PC-3 (cell line): Measurements from ENCODE around the gene ZNF785. TPM values are rescaled to one million over a fixed set of nuclear protein-coding genes. Genes with fewer than 3 reads are reported as not detected.

Experiments used
- ATAC-seq: fragments of 200-7000 bp; cut with Tn5 transposase; 2 replicates; pipeline ENCODE4 v1.9.1; 2020; ENCODE audit warnings: mild to moderate bottlenecking, moderate library complexity
- BruUV-seq: library from RNA; stranded (reverse); fragments of 400-500 nt; replicated peaks from 2 replicates; lab custom pipeline; 2021; lab: Mats Ljungman, UMichigan
- CTCF ChIA-PET: fragments of 300-600 bp; sonication (Branson Sonifier 250); formaldehyde crosslinking; loops from one replicate; lab custom pipeline; 2022; ENCODE audit warnings: antibody characterized with exemption; lab: Charles Lee
- POLR2A ChIA-PET: fragments of 300-600 bp; sonication (Branson Sonifier 250); formaldehyde crosslinking; loops from one replicate; lab custom pipeline; 2022; ENCODE audit warnings: antibody characterized with exemption; ENCODE audit not compliant: unreplicated experiment; lab: Charles Lee
- DNase-seq: peaks from one replicate; pipeline ENCODE4 v3.0.0-alpha.2; 2015
- H2AFZ ChIP-seq: fragments of 300-600 bp; sonication (generic); 2 replicates; pipeline ENCODE4 v1.6.0; 2016; ENCODE audit warnings: antibody characterized with exemption, low read length
- H3F3A ChIP-seq: fragments of 300-600 bp; sonication (generic); one replicate; pipeline ENCODE4 v1.6.0; 2017; ENCODE audit warnings: antibody characterized with exemption, low read length, control low read depth, mild to moderate bottlenecking; ENCODE audit not compliant: unreplicated experiment
- H3K27ac ChIP-seq: fragments of 300-600 bp; sonication (generic); 2 replicates; pipeline ENCODE4 v1.5.1; 2016; ENCODE audit warnings: mild to moderate bottlenecking, low read length
- H3K27me3 ChIP-seq: fragments of 300-600 bp; sonication (generic); 2 replicates; pipeline ENCODE4 v1.6.1; 2016; ENCODE audit warnings: low read length, mixed read lengths
- H3K36me3 ChIP-seq: fragments of 300-600 bp; sonication (generic); 2 replicates; pipeline ENCODE4 v1.6.1; 2016; ENCODE audit warnings: low read depth, mixed run types, low read length, mixed read lengths
- H3K4me1 ChIP-seq: fragments of 300-600 bp; sonication (generic); 2 replicates; pipeline ENCODE4 v1.5.1; 2016; ENCODE audit warnings: low read length; ENCODE audit not compliant: insufficient read depth
- H3K4me2 ChIP-seq: fragments of 300-600 bp; sonication (generic); 2 replicates; pipeline ENCODE4 v1.6.0; 2016; ENCODE audit warnings: low read length
- H3K4me3 ChIP-seq: fragments of 300-600 bp; sonication (generic); 2 replicates; pipeline ENCODE4 v1.5.1; 2016; ENCODE audit warnings: mild to moderate bottlenecking, low read length, mixed read lengths
- H3K79me2 ChIP-seq: fragments of 300-600 bp; sonication (generic); 2 replicates; pipeline ENCODE4 v1.6.1; 2017; ENCODE audit warnings: low read length, mixed read lengths
- H3K9ac ChIP-seq: fragments of 300-600 bp; sonication (generic); 2 replicates; pipeline ENCODE4 v1.6.0; 2016; ENCODE audit warnings: mild to moderate bottlenecking, low read length
- H3K9me2 ChIP-seq: fragments of 300-600 bp; sonication (generic); replicated peaks from 2 replicates; pipeline ENCODE4 v1.6.1; 2016; ENCODE audit warnings: mixed run types, low read length, mixed read lengths
- H3K9me3 ChIP-seq: fragments of 300-600 bp; sonication (generic); 2 replicates; pipeline ENCODE4 v1.6.1; 2016; ENCODE audit warnings: low read length, mixed read lengths
- H4K20me1 ChIP-seq: fragments of 300-600 bp; sonication (generic); 2 replicates; pipeline ENCODE4 v1.6.1; 2016; ENCODE audit warnings: low read length, mixed read lengths
- EZH2 ChIP-seq: fragments of 300-600 bp; sonication (generic); IDR thresholded peaks from one replicate; pipeline ENCODE4 v1.6.1; 2017; ENCODE audit warnings: antibody characterized with exemption, mild to moderate bottlenecking, low read length; ENCODE audit not compliant: unreplicated experiment
- EZH2phosphoT487 ChIP-seq: fragments of 300-600 bp; sonication (generic); IDR thresholded peaks from 2 replicates; pipeline ENCODE4 v1.6.1; 2018; ENCODE audit warnings: mild to moderate bottlenecking, antibody characterized with exemption, low read length, borderline replicate concordance
- intact Hi-C: fragments of 100-400 bp; cut with micrococcal nuclease; formaldehyde crosslinking; loops from 2 replicates; pipeline ENCODE4 v1.9.0; 2023
- total RNA-seq: library from RNA; depleted of rRNA; stranded (reverse); fragments of >200 nt; gene quantifications from 2 replicates; pipeline ENCODE4 v1.2.3, GENCODE V29; 2014
- TF ChIP-seq, protein P1 (sequence below): fragments of 300-600 bp; sonication (generic); conservative IDR thresholded peaks from 2 replicates; pipeline ENCODE4 v1.5.1; 2017; ENCODE audit warnings: antibody characterized with exemption, low read depth, mild to moderate bottlenecking, low read length

Gene ZNF785
- total RNA-seq, 1 experiment from 2014 or later, result 4.9 TPM

DNA sequence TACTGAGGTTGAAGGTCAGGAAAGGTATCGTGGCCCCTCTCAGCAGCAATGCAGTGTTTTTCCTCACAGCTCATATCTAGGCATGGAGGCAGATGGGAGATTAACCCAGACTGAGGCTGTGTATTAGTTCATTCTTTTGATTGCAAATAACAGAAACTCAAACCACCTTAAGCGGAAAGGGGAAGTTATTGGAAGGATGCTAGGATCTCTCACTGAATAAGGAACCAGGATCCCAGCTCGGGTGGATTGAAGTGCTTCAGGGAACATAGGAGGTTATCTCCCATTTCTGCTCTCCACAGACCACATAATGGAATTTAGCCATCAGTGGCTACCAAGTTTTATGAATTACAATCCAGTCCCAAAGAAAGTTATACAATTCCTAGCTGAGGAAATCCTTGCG lies 16.5 kb upstream of the ZNF785 start:
- POLR2A ChIA-PET, result no interaction called here
- CTCF ChIA-PET, result no interaction called here
- Histone ChIP-seq H3K4me3 (no peak overlapping the region), H3K27me3 (no peaks in the 10 kb centered on the region), H3K9me3 (no peaks in the 10 kb centered on the region), H3K4me2 (no peak overlapping the region), H3F3A (no peaks in the 10 kb centered on the region), H3K9ac (no peak overlapping the region), H2AFZ (no peak overlapping the region), H3K9me2 (no peaks in the 10 kb centered on the region), H4K20me1 (no peaks in the 10 kb centered on the region), H3K79me2 (no peaks in the 10 kb centered on the region), H3K36me3 (no peaks in the 10 kb centered on the region; the same call in none of the 2 replicates), H3K4me1 (no peaks in the 10 kb centered on the region), H3K27ac (no peak overlapping the region)
- DNase-seq (no peak), ATAC-seq (no peak)
- intact Hi-C loops, result no loop called here
- TF ChIP-seq EZH2 (no peak), EZH2phosphoT487 (no peak)
- TF ChIP-seq, protein P1, sequence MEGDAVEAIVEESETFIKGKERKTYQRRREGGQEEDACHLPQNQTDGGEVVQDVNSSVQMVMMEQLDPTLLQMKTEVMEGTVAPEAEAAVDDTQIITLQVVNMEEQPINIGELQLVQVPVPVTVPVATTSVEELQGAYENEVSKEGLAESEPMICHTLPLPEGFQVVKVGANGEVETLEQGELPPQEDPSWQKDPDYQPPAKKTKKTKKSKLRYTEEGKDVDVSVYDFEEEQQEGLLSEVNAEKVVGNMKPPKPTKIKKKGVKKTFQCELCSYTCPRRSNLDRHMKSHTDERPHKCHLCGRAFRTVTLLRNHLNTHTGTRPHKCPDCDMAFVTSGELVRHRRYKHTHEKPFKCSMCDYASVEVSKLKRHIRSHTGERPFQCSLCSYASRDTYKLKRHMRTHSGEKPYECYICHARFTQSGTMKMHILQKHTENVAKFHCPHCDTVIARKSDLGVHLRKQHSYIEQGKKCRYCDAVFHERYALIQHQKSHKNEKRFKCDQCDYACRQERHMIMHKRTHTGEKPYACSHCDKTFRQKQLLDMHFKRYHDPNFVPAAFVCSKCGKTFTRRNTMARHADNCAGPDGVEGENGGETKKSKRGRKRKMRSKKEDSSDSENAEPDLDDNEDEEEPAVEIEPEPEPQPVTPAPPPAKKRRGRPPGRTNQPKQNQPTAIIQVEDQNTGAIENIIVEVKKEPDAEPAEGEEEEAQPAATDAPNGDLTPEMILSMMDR, result no peak
- BruUV-seq, result no TSS peak

DNA sequence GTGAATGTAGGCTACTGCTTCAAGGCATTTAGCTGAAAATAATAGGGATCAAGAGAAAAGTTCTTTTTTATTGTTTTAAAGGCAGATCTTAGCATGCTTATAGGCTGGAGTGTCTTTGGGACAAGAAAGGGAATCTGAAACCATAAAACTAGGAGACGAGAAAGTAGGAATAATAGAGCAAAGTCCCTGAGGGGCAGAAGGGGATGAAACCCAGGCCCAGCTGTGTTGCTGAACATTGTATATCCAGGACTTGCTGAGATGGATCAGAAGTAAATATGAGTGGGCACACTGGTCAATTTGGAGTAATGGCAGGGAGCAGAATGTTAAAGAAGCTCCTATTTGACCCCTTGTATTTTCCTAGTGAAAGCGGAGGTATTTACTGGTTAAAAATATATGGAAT lies 15.4 kb upstream of the ZNF785 start:
- no peaks in the 10 kb centered on the region for H3K4me1 ChIP-seq
- no peaks in the 10 kb centered on the region for H3K9me3 ChIP-seq
- ATAC-seq, result no peak
- no peak overlapping the region for H3K4me3 ChIP-seq
- ChIA-PET CTCF (no interaction called here), POLR2A (no interaction called here)
- no peaks in the 10 kb centered on the region; the same call in none of the 2 replicates for H3K36me3 ChIP-seq
- no peak overlapping the region for H3K9ac ChIP-seq
- BruUV-seq, result no TSS peak
- H3K9me2 ChIP-seq, result no peaks in the 10 kb centered on the region
- intact Hi-C loops, result no loop called here
- no peaks in the 10 kb centered on the region for H3K79me2 ChIP-seq
- no peaks in the 10 kb centered on the region for H3K27me3 ChIP-seq
- no peaks in the 10 kb centered on the region for H4K20me1 ChIP-seq
- no peak overlapping the region for H2AFZ ChIP-seq
- no peak for TF ChIP-seq EZH2
- TF ChIP-seq EZH2phosphoT487, result no peak
- TF ChIP-seq, protein P1, result no peak
- H3K4me2 ChIP-seq, result no peak overlapping the region
- DNase-seq, result no peak
- no peak overlapping the region for H3K27ac ChIP-seq
- H3F3A ChIP-seq, result no peaks in the 10 kb centered on the region

DNA sequence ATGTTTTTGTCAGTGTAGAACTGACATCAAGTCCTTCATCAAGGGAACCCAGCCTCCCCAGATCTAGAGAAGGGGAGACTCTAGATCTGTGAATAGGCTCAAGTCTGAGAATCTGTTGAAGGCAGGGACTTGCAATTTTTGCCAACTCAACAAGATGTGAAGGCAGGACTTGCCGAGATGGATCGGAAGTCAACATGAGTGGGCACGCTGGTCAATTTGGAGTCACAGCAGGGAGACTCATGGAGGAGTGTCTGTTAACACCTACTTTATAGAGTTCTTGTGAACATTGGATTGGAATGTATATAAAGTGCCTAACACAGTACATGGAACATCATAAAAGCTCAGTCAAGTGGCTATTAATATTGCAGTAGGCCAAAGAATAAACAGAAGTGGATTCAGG lies 14.7 kb upstream of the ZNF785 start:
- TF ChIP-seq, protein P1, result no peak
- TF ChIP-seq EZH2, result no peak
- no peak for TF ChIP-seq EZH2phosphoT487
- intact Hi-C loops, result no loop called here
- H3K27ac ChIP-seq, result no peak overlapping the region
- CTCF ChIA-PET, result interaction anchor here (0.6 kb wide), 1 partner anchor 15 kb away, joined by 3 read pairs; no protein-coding TSS in a partner anchor
- no peaks in the 10 kb centered on the region for H3K27me3 ChIP-seq
- ATAC-seq, result no peak
- H3K4me3 ChIP-seq, result no peak overlapping the region
- H2AFZ ChIP-seq, result no peak overlapping the region
- H4K20me1 ChIP-seq, result no peaks in the 10 kb centered on the region
- no peaks in the 10 kb centered on the region for H3K4me1 ChIP-seq
- no peaks in the 10 kb centered on the region for H3K9me2 ChIP-seq
- H3K4me2 ChIP-seq, result no peak overlapping the region
- H3K9ac ChIP-seq, result no peak overlapping the region
- no peak for DNase-seq
- BruUV-seq, result no TSS peak
- POLR2A ChIA-PET, result no interaction called here
- no peaks in the 10 kb centered on the region; the same call in none of the 2 replicates for H3K36me3 ChIP-seq
- H3K9me3 ChIP-seq, result no peaks in the 10 kb centered on the region
- no peaks in the 10 kb centered on the region for H3K79me2 ChIP-seq
- no peaks in the 10 kb centered on the region for H3F3A ChIP-seq
